ENCODE results near the gene NT5C3A. TPM values are rescaled to one million over a fixed set of nuclear protein-coding genes. Genes with fewer than 3 reads are reported as not detected.

Gene NT5C3A
- 21.6 and 30.2 TPM in 2 replicates for total RNA-seq

GRCh38 chr7:33062023-33062781 is at the start of gene NT5C3A:
TSS of gene NT5C3A (minus strand) at chr7:33062776. CDS start at chr7:33062705, 71 bp downstream.

GRCh38 chr7:33109005-33109757 is 46.6 kb upstream of the NT5C3A start, which contains the start of gene RP9:
TSS of gene RP9 (minus strand) at chr7:33109404. CDS start at chr7:33109372, 32 bp downstream.

Other genes with a start within 250 kb of the NT5C3A start
- 39.5 and 56.4 TPM in 2 replicates for gene KBTBD2, start 171.0 kb downstream of the NT5C3A start, total RNA-seq
- 215 and 335 TPM in 2 replicates for gene FKBP9, start 105.3 kb downstream of the NT5C3A start, total RNA-seq
- 12.7 and 24.5 TPM in 2 replicates for gene RP9, start 46.6 kb upstream of the NT5C3A start, total RNA-seq
- 17.6 and 20.9 TPM in 2 replicates for gene BBS9, start 66.8 kb upstream of the NT5C3A start, total RNA-seq